BLaER1 (cell line): Measurements from ENCODE around the gene CHST15.

ENCODE experiments used
- H3K27ac ChIP-seq: shearing (Covaris generic); formaldehyde crosslinking; 2 replicates; pipeline ENCODE4 v1.8.1; 2022
- H3K27me3 ChIP-seq: shearing (Covaris generic); formaldehyde crosslinking; 2 replicates; pipeline ENCODE4 v1.8.1; 2022
- H3K36me3 ChIP-seq: shearing (Covaris generic); formaldehyde crosslinking; 2 replicates; pipeline ENCODE4 v1.8.1; 2022
- H3K4me1 ChIP-seq: shearing (Covaris generic); formaldehyde crosslinking; 2 replicates; pipeline ENCODE4 v1.8.1; 2022
- H3K4me2 ChIP-seq: shearing (Covaris generic); formaldehyde crosslinking; 2 replicates; pipeline ENCODE4 v1.8.1; 2022
- H3K4me3 ChIP-seq: shearing (Covaris generic); formaldehyde crosslinking; 2 replicates; pipeline ENCODE4 v1.8.1; 2022
- H3K9ac ChIP-seq: shearing (Covaris generic); formaldehyde crosslinking; 2 replicates; pipeline ENCODE4 v1.8.1; 2022
- H3K9me3 ChIP-seq: shearing (Covaris generic); formaldehyde crosslinking; 2 replicates; pipeline ENCODE4 v1.8.1; 2022
- H4K20me1 ChIP-seq: shearing (Covaris generic); formaldehyde crosslinking; 2 replicates; pipeline ENCODE4 v1.8.1; 2022
- Cebpa-rat ChIP-seq: shearing (Covaris generic); IDR thresholded peaks from 2 replicates; pipeline ENCODE4 v1.8.1; 2022

The CHST15 gene

GRCh38 chr10:124124123-124124768 is 30.8 kb upstream of the CHST15 start:
- Histone ChIP-seq H4K20me1 (no peaks in the 10 kb centered on the region), H3K9me3 (no peaks in the 10 kb centered on the region), H3K27me3 (no peaks in the 10 kb centered on the region), H3K4me3 (no peak overlapping the region), H3K4me2 (peak overlapping the region; percentile 71), H3K27ac (peak overlapping the region; percentile 39; the same call in 1 of the 2 replicates), H3K4me1 (peaks cover 96% of the 10 kb centered on the region), H3K9ac (no peak overlapping the region), H3K36me3 (no peaks in the 10 kb centered on the region)
- TF ChIP-seq Cebpa-rat: no peak

GRCh38 chr10:124123156-124123555 is 29.8 kb upstream of the CHST15 start:
- H3K9ac ChIP-seq: no peak overlapping the region
- H4K20me1 ChIP-seq: no peaks in the 10 kb centered on the region
- H3K4me2 ChIP-seq: peak overlapping the region; percentile 71
- no peaks in the 10 kb centered on the region for H3K36me3 ChIP-seq
- 0 out of 2 replicates have a peak overlapping the region, but pooled peaks have one; percentile 39 for H3K27ac ChIP-seq
- H3K4me1 ChIP-seq: peaks cover 97% of the 10 kb centered on the region
- no peak for TF ChIP-seq Cebpa-rat
- H3K9me3 ChIP-seq: no peaks in the 10 kb centered on the region
- no peak overlapping the region for H3K4me3 ChIP-seq
- no peaks in the 10 kb centered on the region for H3K27me3 ChIP-seq

- H3K4me2 ChIP-seq: peak overlapping the region; percentile 8; the same call in 1 of the 2 replicates
- peak overlapping the region; percentile 48 for H3K27ac ChIP-seq
- peaks cover 97% of the 10 kb centered on the region for H3K4me1 ChIP-seq
- no peaks in the 10 kb centered on the region for H4K20me1 ChIP-seq
- no peaks in the 10 kb centered on the region for H3K27me3 ChIP-seq
- no peaks in the 10 kb centered on the region for H3K36me3 ChIP-seq
- H3K9me3 ChIP-seq: no peaks in the 10 kb centered on the region
- H3K4me3 ChIP-seq: no peak overlapping the region
- H3K9ac ChIP-seq: no peak overlapping the region
- TF ChIP-seq Cebpa-rat: no peak
Measured at GRCh38 chr10:124122211-124122610, 28.8 kb upstream of the CHST15 start.

- no peaks in the 10 kb centered on the region for H4K20me1 ChIP-seq
- H3K4me3 ChIP-seq: no peak overlapping the region
- peak overlapping the region; percentile 81 for H3K4me2 ChIP-seq
- H3K9ac ChIP-seq: no peak overlapping the region
- H3K27ac ChIP-seq: peak overlapping the region; percentile 85
- no peaks in the 10 kb centered on the region for H3K36me3 ChIP-seq
- no peaks in the 10 kb centered on the region for H3K9me3 ChIP-seq
- TF ChIP-seq Cebpa-rat: no peak
- H3K4me1 ChIP-seq: peaks cover 97% of the 10 kb centered on the region
- H3K27me3 ChIP-seq: no peaks in the 10 kb centered on the region
Measured at GRCh38 chr10:124120410-124121061, 27.1 kb upstream of the CHST15 start.

GRCh38 chr10:124119946-124120345 is 26.5 kb upstream of the CHST15 start:
- H4K20me1 ChIP-seq: no peaks in the 10 kb centered on the region
- H3K9me3 ChIP-seq: no peaks in the 10 kb centered on the region
- peak overlapping the region; percentile 81 for H3K4me2 ChIP-seq
- H3K4me1 ChIP-seq: peaks cover 96% of the 10 kb centered on the region
- H3K4me3 ChIP-seq: no peak overlapping the region
- no peak for TF ChIP-seq Cebpa-rat
- H3K27me3 ChIP-seq: no peaks in the 10 kb centered on the region
- H3K36me3 ChIP-seq: no peaks in the 10 kb centered on the region
- H3K9ac ChIP-seq: peak overlapping the region; percentile 43
- H3K27ac ChIP-seq: peak overlapping the region; percentile 85

- peaks cover 96% of the 10 kb centered on the region for H3K4me1 ChIP-seq
- H3K9me3 ChIP-seq: no peaks in the 10 kb centered on the region
- no peak for TF ChIP-seq Cebpa-rat
- H3K36me3 ChIP-seq: no peaks in the 10 kb centered on the region
- no peaks in the 10 kb centered on the region for H4K20me1 ChIP-seq
- no peak overlapping the region for H3K4me3 ChIP-seq
- peak overlapping the region; percentile 43 for H3K9ac ChIP-seq
- H3K27me3 ChIP-seq: no peaks in the 10 kb centered on the region
- peak overlapping the region; percentile 81 for H3K4me2 ChIP-seq
- H3K27ac ChIP-seq: peak overlapping the region; percentile 85
Measured at GRCh38 chr10:124119216-124119615, 25.8 kb upstream of the CHST15 start.

- H3K4me2 ChIP-seq: peak overlapping the region; percentile 81
- H3K9me3 ChIP-seq: no peaks in the 10 kb centered on the region
Measured at GRCh38 chr10:124117833-124118232, 24.4 kb upstream of the CHST15 start.

GRCh38 chr10:124117511-124117785 is 24.1 kb upstream of the CHST15 start:
- H3K36me3 ChIP-seq: no peaks in the 10 kb centered on the region
- H3K27ac ChIP-seq: peak overlapping the region; percentile 85
- H3K9ac ChIP-seq: no peak overlapping the region
- H3K9me3 ChIP-seq: no peaks in the 10 kb centered on the region
- peaks cover 95% of the 10 kb centered on the region for H3K4me1 ChIP-seq
- no peaks in the 10 kb centered on the region for H3K27me3 ChIP-seq
- peak overlapping the region; percentile 81 for H3K4me2 ChIP-seq
- no peaks in the 10 kb centered on the region for H4K20me1 ChIP-seq
- H3K4me3 ChIP-seq: no peak overlapping the region
- TF ChIP-seq Cebpa-rat: no peak

More at GRCh38 chr10:124117833-124118232, 24.4 kb upstream of the CHST15 start:
- H4K20me1 ChIP-seq: no peaks in the 10 kb centered on the region
- H3K36me3 ChIP-seq: no peaks in the 10 kb centered on the region
- H3K4me1 ChIP-seq: peaks cover 95% of the 10 kb centered on the region
- no peak overlapping the region for H3K4me3 ChIP-seq
- H3K27me3 ChIP-seq: no peaks in the 10 kb centered on the region
- H3K27ac ChIP-seq: peak overlapping the region; percentile 85
- TF ChIP-seq Cebpa-rat: 0 out of 2 replicates have a peak, but pooled peaks have one; percentile 32
- no peak overlapping the region for H3K9ac ChIP-seq

- Histone ChIP-seq H3K9ac (peak overlapping the region; percentile 39; the same call in 1 of the 2 replicates), H4K20me1 (no peaks in the 10 kb centered on the region), H3K36me3 (no peaks in the 10 kb centered on the region), H3K4me2 (peak overlapping the region; percentile 81), H3K9me3 (no peaks in the 10 kb centered on the region), H3K4me1 (peaks cover 95% of the 10 kb centered on the region), H3K27me3 (no peaks in the 10 kb centered on the region), H3K27ac (peak overlapping the region; percentile 85), H3K4me3 (no peak overlapping the region)
- TF ChIP-seq Cebpa-rat: no peak
Measured at GRCh38 chr10:124116771-124117510, 23.5 kb upstream of the CHST15 start.

GRCh38 chr10:124114696-124115095 is 21.3 kb upstream of the CHST15 start:
- Histone ChIP-seq H4K20me1 (no peaks in the 10 kb centered on the region), H3K4me1 (peaks cover 98% of the 10 kb centered on the region), H3K27me3 (no peaks in the 10 kb centered on the region), H3K36me3 (no peaks in the 10 kb centered on the region), H3K4me3 (no peak overlapping the region), H3K4me2 (no peak overlapping the region), H3K9ac (no peak overlapping the region), H3K27ac (0 out of 2 replicates have a peak overlapping the region, but pooled peaks have one; percentile 26), H3K9me3 (no peaks in the 10 kb centered on the region)
- TF ChIP-seq Cebpa-rat: no peak
